Keratinocyte (primary cell): Measurements from ENCODE around the gene BLCAP. TPM values are rescaled to one million over a fixed set of nuclear protein-coding genes. Genes with fewer than 3 reads are reported as not detected.

Experiments used
- DNase-seq: peaks from one replicate; pipeline ENCODE4 v3.0.0-alpha.2; 2011; ENCODE audit warnings: low read depth, missing footprints, low spot score
- FAIRE-seq: peaks from 2 replicates; lab custom pipeline; 2011; peaks lifted over from hg19 to GRCh38; lab: Jason Lieb, UNC
- H2AFZ ChIP-seq: 2 replicates; pipeline ENCODE4 v1.6.0; 2012; ENCODE audit warnings: low read length, control low read depth, inconsistent platforms; ENCODE audit not compliant: control insufficient read depth
- H3K27ac ChIP-seq: 2 replicates; pipeline ENCODE4 v1.5.1; 2011; ENCODE audit warnings: low read length; ENCODE audit not compliant: control insufficient read depth, insufficient read depth
- H3K27me3 ChIP-seq: 3 replicates; pipeline ENCODE4 v1.6.0; 2011; ENCODE audit warnings: low read length; ENCODE audit not compliant: control insufficient read depth, insufficient read depth; ENCODE audit errors: extremely low read depth
- H3K36me3 ChIP-seq, 2 experiments: 2 replicates in 1 of 2; 3 replicates in 1 of 2; pipeline ENCODE4 v1.5.1; 2011; ENCODE audit warnings: low read length in 2 of 2, mild to moderate bottlenecking in 1 of 2; ENCODE audit not compliant: control insufficient read depth in 2 of 2, insufficient read depth in 2 of 2; ENCODE audit errors: extremely low read depth in 1 of 2
- H3K4me1 ChIP-seq: 3 replicates; pipeline ENCODE4 v1.5.1; 2011; ENCODE audit warnings: low read length; ENCODE audit not compliant: control insufficient read depth, insufficient read depth; ENCODE audit errors: extremely low read depth
- H3K4me2 ChIP-seq: 3 replicates; pipeline ENCODE4 v1.6.0; 2011; ENCODE audit warnings: low read depth, low read length; ENCODE audit not compliant: control insufficient read depth, insufficient read depth; ENCODE audit errors: extremely low read depth
- H3K4me3 ChIP-seq, 3 experiments: fragments of 200-600 bp in 1 of 3; sonication (generic) in 1 of 3; 2 replicates in 2 of 3; 3 replicates in 1 of 3; pipeline ENCODE4 v1.5.1; 2011 to 2016; ENCODE audit warnings: low read length in 3 of 3, mild to moderate bottlenecking in 3 of 3, control low read depth in 2 of 3, inconsistent platforms in 1 of 3, low read depth in 1 of 3, mixed read lengths in 1 of 3, mixed run types in 1 of 3, moderate library complexity in 1 of 3; ENCODE audit not compliant: control insufficient read depth in 2 of 3, insufficient read depth in 2 of 3; ENCODE audit errors: extremely low read depth in 1 of 3
- H3K79me2 ChIP-seq: 2 replicates; pipeline ENCODE4 v1.6.0; 2012; ENCODE audit warnings: low read length; ENCODE audit not compliant: control insufficient read depth, insufficient read depth
- H3K9ac ChIP-seq: 3 replicates; pipeline ENCODE4 v1.6.0; 2011; ENCODE audit warnings: low read length; ENCODE audit not compliant: control insufficient read depth, insufficient read depth; ENCODE audit errors: extremely low read depth
- H3K9me1 ChIP-seq: 3 replicates; pipeline ENCODE4 v1.6.0; 2011; ENCODE audit warnings: low read length; ENCODE audit not compliant: control insufficient read depth, insufficient read depth; ENCODE audit errors: extremely low read depth
- H3K9me3 ChIP-seq: 2 replicates; pipeline ENCODE4 v1.5.1; 2012; ENCODE audit warnings: low read depth, low read length; ENCODE audit not compliant: control insufficient read depth
- H4K20me1 ChIP-seq: 3 replicates; pipeline ENCODE4 v1.6.0; 2011; ENCODE audit warnings: low read length; ENCODE audit not compliant: control insufficient read depth, insufficient read depth; ENCODE audit errors: extremely low read depth
- CTCF ChIP-seq, 3 experiments: IDR thresholded peaks in 1 of 3; conservative IDR thresholded peaks in 1 of 3; optimal IDR thresholded peaks in 1 of 3; 2 replicates in 2 of 3; 3 replicates in 1 of 3; pipeline versions ENCODE3 to v1.5.1; 2011; ENCODE audit warnings: low read length in 3 of 3, mild to moderate bottlenecking in 3 of 3, moderate library complexity in 2 of 3, control low read depth in 1 of 3, inconsistent platforms in 1 of 3; ENCODE audit not compliant: insufficient read depth in 2 of 3; ENCODE audit errors: extremely low read depth in 1 of 3
- EZH2 ChIP-seq: IDR thresholded peaks from one replicate; pipeline ENCODE4 v1.6.1; 2012; ENCODE audit warnings: inconsistent platforms, mild to moderate bottlenecking, low read length, moderate library complexity
- dilution Hi-C: fragments of 300-500 bp; cut with MboI; formaldehyde crosslinking; loops from one replicate; pipeline ENCODE4 v1.7.0; 2020; ENCODE audit warnings: low sequenced_read_pairs; ENCODE audit not compliant: extremely low pct_ligation_motif_present
- polyA plus RNA-seq, 5 experiments: library from polyadenylated mRNA; depleted of rRNA in 3 of 5; stranded (reverse) in 3 of 5; stranded (forward) in 1 of 5; unstranded in 1 of 5; fragments of >200 nt; gene quantifications; 1 replicate in 1 of 5; 2 replicates in 3 of 5; 3 replicates in 1 of 5; pipeline versions ENCODE4 v1.2.1 to v1.2.3, GENCODE V29; 2011 to 2012; ENCODE audit warnings: missing spikeins in 2 of 5, low read depth in 1 of 5, low replicate concordance in 1 of 5

Gene BLCAP
- polyA plus RNA-seq, 1 donor (not counting 4 experiments of a cell fraction or from before 2014, with no cell fraction given) = 209 TPM

GRCh38 chr20:37567671-37568588 lies 40.3 kb upstream of the BLCAP start:
- no peaks in the 10 kb centered on the region for H3K4me1 ChIP-seq
- dilution Hi-C loops = no loop called here
- DNase-seq = no peak
- no peak overlapping the region for H3K4me2 ChIP-seq
- peaks cover 38% of the 10 kb centered on the region for H3K27me3 ChIP-seq
- H3K9ac ChIP-seq = no peak overlapping the region
- no peaks in the 10 kb centered on the region for H3K79me2 ChIP-seq
- no peaks in the 10 kb centered on the region for H4K20me1 ChIP-seq
- no peaks in the 10 kb centered on the region for H3K9me1 ChIP-seq
- no peak overlapping the region for H2AFZ ChIP-seq
- no peak overlapping the region for H3K4me3 ChIP-seq
- no peaks in the 10 kb centered on the region for H3K36me3 ChIP-seq
- H3K9me3 ChIP-seq = no peaks in the 10 kb centered on the region
- TF ChIP-seq EZH2 (no peak), CTCF (optimal IDR thresholded peaks at IDR 0.05 in 1 of 3, IDR thresholded peaks at IDR 0.05 in 1 of 3, conservative IDR thresholded peaks at IDR 0.05 in 1 of 3; ENCODE audit: extremely low read depth in 1 of 3, insufficient read depth in 2 of 3, low read length in 3 of 3) (no peak)
- no peak overlapping the region for H3K27ac ChIP-seq
- no peak for FAIRE-seq

GRCh38 chr20:37567331-37567665 lies 39.6 kb upstream of the BLCAP start:
- Histone ChIP-seq H3K27ac (no peak overlapping the region), H3K79me2 (no peaks in the 10 kb centered on the region), H3K9me1 (no peaks in the 10 kb centered on the region), H3K4me2 (no peak overlapping the region), H3K9ac (no peak overlapping the region), H3K36me3 (no peaks in the 10 kb centered on the region), H3K4me1 (no peaks in the 10 kb centered on the region), H3K4me3 (no peak overlapping the region), H3K27me3 (peaks cover 38% of the 10 kb centered on the region), H2AFZ (no peak overlapping the region), H3K9me3 (no peaks in the 10 kb centered on the region), H4K20me1 (no peaks in the 10 kb centered on the region)
- dilution Hi-C loops = no loop called here
- DNase-seq (no peak), FAIRE-seq (no peak)
- TF ChIP-seq EZH2 = no peak
- TF ChIP-seq CTCF (optimal IDR thresholded peaks at IDR 0.05 in 1 of 3, IDR thresholded peaks at IDR 0.05 in 1 of 3, conservative IDR thresholded peaks at IDR 0.05 in 1 of 3; ENCODE audit: extremely low read depth in 1 of 3, insufficient read depth in 2 of 3, low read length in 3 of 3) = no peak
